ENCODE measurements around the gene IFFO2. TPM values are rescaled to one million over a fixed set of nuclear protein-coding genes. Genes with fewer than 3 reads are reported as not detected.

Gene IFFO2
- total and polyA plus RNA-seq, 2 of the 8 experiments (the other 6 are each of a cell fraction or from before 2014, with no cell fraction given) = 6.6 to 10.4 TPM

- no peak for TF ChIP-seq CHD7 (IDR thresholded peaks at IDR 0.05; ENCODE audit: insufficient replicate concordance, low read length)
- no peak for TF ChIP-seq TAF7 (optimal IDR thresholded peaks at IDR 0.05; ENCODE audit: borderline replicate concordance, low read depth, low read length)
Observed at GRCh38 chr1:18922848-18923755, 33.4 kb downstream of the IFFO2 start (continued).
